ENCODE results near the gene GNPAT.

GNPAT gene

GRCh38 chr1:231310391-231310934, 69.5 kb downstream of the GNPAT start:
- Histone ChIP-seq H3K4me3 (no peak overlapping the region), H3K27ac (no peak overlapping the region)

DNA sequence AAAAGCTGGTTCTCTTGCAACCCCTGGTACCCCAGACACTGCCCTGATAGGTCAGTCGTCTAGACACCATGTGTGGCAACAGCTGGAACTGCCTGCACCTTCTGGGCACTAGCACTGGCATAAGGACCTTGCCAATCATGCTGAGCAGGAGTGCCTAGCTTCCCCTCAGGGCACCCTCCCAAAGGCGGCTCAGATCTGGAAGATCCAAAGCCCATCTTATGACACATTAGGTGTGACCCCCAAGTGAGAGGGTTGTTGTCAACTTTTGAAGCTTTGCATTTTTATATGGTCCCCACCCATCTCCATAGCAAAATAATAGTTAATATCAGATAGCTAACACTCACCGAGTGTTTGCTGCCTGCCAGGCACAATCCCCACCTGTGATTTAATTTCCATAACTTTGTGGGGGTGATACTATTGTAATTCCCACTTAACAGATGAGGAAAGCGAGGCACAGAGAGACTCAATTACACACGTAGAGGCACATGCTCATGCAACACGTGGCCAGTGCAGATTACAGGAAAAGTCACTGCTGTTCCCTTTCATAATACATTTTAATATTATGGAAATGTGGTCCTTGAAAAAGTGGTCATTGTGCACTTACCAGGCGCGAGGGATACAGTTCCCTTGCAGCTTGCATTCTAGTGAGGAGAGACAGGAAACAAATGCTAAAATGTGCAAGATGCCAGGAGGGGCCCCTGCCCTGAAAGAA, 70.9 kb downstream of the GNPAT start:
- Histone ChIP-seq H3K4me3 (no peak overlapping the region), H3K27ac (no peak overlapping the region)

DNA sequence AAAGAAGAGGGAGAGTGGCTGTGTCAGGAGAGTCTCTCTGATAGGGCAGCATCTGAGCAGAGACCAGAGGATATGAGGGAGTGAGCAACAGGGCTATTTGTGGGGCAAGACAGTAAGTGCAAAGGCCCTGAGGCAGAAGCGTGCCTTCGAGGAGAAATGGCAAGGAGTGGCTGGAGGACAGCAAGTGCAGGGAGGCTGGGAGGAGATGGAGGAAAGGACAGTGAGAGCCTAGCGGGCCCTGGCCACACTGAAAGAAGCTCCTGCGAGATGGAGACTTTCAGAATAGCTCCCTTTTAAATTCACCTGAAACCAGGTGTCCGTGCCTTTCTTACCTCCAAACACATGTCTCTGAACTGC, 71.4 kb downstream of the GNPAT start:
- Histone ChIP-seq H3K4me3 (no peak overlapping the region), H3K27ac (no peak overlapping the region)

DNA sequence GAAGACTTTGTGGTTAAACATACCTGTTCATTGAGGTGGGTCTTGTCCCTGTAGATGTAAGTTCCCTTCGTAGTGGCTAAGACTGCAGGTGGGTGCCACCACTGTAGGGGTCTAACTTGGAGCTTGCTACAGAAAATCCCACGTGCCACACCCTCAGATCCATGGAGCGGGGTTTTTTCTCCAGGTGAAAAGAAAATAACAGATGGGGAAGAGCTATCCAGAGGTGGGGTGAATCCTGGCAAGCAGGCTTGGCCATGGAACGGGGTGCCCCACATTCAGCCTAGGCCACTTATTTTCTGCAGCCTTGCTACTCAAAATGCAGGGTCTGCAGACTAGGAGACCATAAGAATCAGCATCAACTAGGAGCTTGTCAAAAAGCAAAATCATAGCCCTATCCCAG, 72.6 kb downstream of the GNPAT start:
- H3K27ac ChIP-seq, result no peak overlapping the region

GRCh38 chr1:231315887-231316286, 74.9 kb downstream of the GNPAT start:
- Histone ChIP-seq H3K4me3 (no peak overlapping the region), H3K27ac (no peak overlapping the region)

More for the DNA sequence above, 72.6 kb downstream of the GNPAT start:
- H3K4me3 ChIP-seq, result no peak overlapping the region

GRCh38 chr1:231317306-231318014, 76.4 kb downstream of the GNPAT start:
- Histone ChIP-seq H3K27ac (no peak overlapping the region), H3K4me3 (no peak overlapping the region)

DNA sequence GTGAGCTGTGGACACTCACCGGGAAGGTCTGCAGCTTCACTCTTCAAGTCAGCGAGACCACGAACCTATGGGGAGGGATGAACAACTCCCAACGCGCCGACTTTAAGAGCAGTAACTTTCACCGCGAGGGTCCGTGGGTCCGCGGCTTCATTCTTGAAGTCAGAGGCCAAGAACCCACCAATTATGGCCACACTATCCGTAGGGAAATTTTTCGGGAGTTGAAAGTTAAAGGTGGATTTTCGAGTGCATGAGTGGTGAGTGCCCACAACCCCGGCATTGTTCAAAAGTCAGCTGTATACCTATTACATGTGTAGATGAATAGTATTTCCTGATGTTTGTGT, 77.0 kb downstream of the GNPAT start:
- no peak overlapping the region for H3K27ac ChIP-seq
- no peak overlapping the region for H3K4me3 ChIP-seq

DNA sequence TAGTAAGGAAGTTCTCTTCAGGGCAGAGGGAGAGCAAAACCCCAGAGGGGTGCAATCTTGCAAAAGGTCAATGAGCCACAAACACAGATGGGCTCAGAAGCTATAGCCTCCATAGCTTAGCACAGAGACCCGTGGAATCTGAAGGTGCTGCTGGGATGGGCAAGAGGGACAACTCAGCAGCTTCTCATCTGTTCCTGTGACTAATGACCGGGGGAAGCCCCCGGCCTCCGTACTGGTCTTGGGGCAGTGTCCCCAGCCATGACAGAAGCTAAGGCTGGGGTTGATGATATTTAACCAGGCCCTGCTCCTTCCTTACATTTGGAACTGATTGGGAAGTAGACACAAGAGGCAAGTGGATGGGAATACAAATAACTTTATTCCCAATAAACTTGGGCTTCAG, 77.6 kb downstream of the GNPAT start:
- Histone ChIP-seq H3K4me3 (no peak overlapping the region), H3K27ac (no peak overlapping the region)

DNA sequence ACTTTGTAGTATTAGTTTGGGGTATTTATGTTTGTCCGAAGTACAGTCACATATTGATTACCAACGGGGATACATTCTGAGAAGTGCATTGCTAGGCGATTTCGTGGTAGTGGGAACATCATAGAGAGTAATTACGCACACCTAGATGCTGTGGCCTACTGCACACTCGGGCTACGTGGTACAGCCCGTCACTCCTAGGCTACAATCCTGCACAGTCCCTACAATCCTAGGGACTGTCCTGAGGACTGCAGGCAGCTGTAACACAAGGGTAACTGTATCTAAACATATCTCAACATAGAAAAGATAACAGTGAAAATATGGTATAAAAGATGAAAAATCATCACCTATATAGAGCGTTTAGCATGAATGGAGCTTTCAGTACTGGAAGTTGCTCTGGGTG, 78.1 kb downstream of the GNPAT start:
- Histone ChIP-seq H3K4me3 (no peak overlapping the region), H3K27ac (no peak overlapping the region)

GRCh38 chr1:231322880-231323530, 82.0 kb downstream of the GNPAT start:
- Histone ChIP-seq H3K4me3 (no peak overlapping the region), H3K27ac (no peak overlapping the region)

GRCh38 chr1:231324660-231325059, 83.6 kb downstream of the GNPAT start:
- no peak overlapping the region for H3K27ac ChIP-seq

DNA sequence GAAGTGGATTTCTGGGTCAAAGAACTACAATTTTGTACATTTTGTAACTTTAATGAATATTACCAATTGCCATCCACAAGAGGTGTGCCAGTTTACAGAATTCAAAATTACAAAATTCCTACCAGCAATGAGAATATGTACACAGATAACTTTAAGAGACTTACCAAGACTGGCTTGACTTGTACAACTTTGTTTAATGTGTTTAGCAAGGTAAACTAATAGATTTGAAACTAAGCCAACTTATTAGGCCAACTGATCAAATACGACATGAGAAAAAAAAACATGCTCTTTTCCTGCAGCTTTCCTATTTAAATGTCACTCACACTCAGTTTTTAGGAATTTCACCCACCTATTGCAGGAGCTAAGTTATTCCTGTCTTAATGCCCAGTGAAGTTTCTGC, 85.2 kb downstream of the GNPAT start:
- Histone ChIP-seq H3K27ac (no peak overlapping the region), H3K4me3 (no peak overlapping the region)

More at GRCh38 chr1:231324660-231325059, 83.6 kb downstream of the GNPAT start:
- H3K4me3 ChIP-seq, result no peak overlapping the region

Data from skin epidermis (tissue), 12 donors.